ENCODE results near the gene MAN2C1. TPM values are rescaled to one million over a fixed set of nuclear protein-coding genes. Genes with fewer than 3 reads are reported as not detected.
"Not testable (repeated sequence)": the region's sequence is repeated elsewhere in the genome, so short reads cannot be mapped to it uniquely, and the experiment has no call there.

MAN2C1 gene
- total RNA-seq, 2 experiments from 2014 or later, result 519 to 546 TPM

- POLR2A ChIA-PET, result no interaction called here
- Mint-ChIP-seq H3K27ac (no peak overlapping the region), H3K9me3 (no peaks in the 10 kb centered on the region), H3K4me3 (no peak overlapping the region), H3K27me3 (no peaks in the 10 kb centered on the region), H3K4me1 (ENCODE audit: low read depth) (no peaks in the 10 kb centered on the region), H3K36me3 (ENCODE audit: low read depth) (no peaks in the 10 kb centered on the region)
- no peaks in the 10 kb centered on the region for H3K9me3 ChIP-seq (ENCODE audit: control insufficient read depth in 1 of 2, insufficient read depth in 1 of 2, low read length in 2 of 2)
- intact Hi-C loops (cut with DNase I, micrococcal nuclease), result no loop called here
- H3K4me1 ChIP-seq (ENCODE audit: insufficient read depth, low read length), result no peaks in the 10 kb centered on the region
- TF ChIP-seq, protein P1, sequence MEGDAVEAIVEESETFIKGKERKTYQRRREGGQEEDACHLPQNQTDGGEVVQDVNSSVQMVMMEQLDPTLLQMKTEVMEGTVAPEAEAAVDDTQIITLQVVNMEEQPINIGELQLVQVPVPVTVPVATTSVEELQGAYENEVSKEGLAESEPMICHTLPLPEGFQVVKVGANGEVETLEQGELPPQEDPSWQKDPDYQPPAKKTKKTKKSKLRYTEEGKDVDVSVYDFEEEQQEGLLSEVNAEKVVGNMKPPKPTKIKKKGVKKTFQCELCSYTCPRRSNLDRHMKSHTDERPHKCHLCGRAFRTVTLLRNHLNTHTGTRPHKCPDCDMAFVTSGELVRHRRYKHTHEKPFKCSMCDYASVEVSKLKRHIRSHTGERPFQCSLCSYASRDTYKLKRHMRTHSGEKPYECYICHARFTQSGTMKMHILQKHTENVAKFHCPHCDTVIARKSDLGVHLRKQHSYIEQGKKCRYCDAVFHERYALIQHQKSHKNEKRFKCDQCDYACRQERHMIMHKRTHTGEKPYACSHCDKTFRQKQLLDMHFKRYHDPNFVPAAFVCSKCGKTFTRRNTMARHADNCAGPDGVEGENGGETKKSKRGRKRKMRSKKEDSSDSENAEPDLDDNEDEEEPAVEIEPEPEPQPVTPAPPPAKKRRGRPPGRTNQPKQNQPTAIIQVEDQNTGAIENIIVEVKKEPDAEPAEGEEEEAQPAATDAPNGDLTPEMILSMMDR (IDR thresholded peaks at IDR 0.05), result no peak
- ATAC-seq (ENCODE audit: poor library complexity), result no peak
- CTCF ChIA-PET, result interaction anchor here (0.6 kb wide), 1 partner anchor 1838 kb away, joined by 3 read pairs; no protein-coding TSS in a partner anchor
- no peak for DNase-seq
- no peaks in the 10 kb centered on the region for H3K27me3 ChIP-seq (ENCODE audit: control insufficient read depth in 1 of 2, insufficient read depth in 2 of 2, low read length in 2 of 2)
- H3K27ac ChIP-seq (ENCODE audit: low read depth in 1 of 2, low read length in 2 of 2), result no peak overlapping the region
- no peak overlapping the region for H3K4me3 ChIP-seq (ENCODE audit: low read length)
- no peaks in the 10 kb centered on the region for H3K36me3 ChIP-seq (ENCODE audit: insufficient read depth, low read length)
These were observed 41.4 kb downstream of the MAN2C1 start for GRCh38 chr15:75327005-75327404.

- TF ChIP-seq, protein P1 (IDR thresholded peaks at IDR 0.05), result no peak
- no peaks in the 10 kb centered on the region for H3K9me3 Mint-ChIP-seq
- DNase-seq (no peak), ATAC-seq (ENCODE audit: poor library complexity) (no peak)
- no peak overlapping the region for H3K27ac ChIP-seq (ENCODE audit: low read depth in 1 of 2, low read length in 2 of 2)
- H3K4me1 Mint-ChIP-seq (ENCODE audit: low read depth), result no peaks in the 10 kb centered on the region
- H3K36me3 Mint-ChIP-seq (ENCODE audit: low read depth), result no peaks in the 10 kb centered on the region
- ChIA-PET CTCF (no interaction called here), POLR2A (no interaction called here)
- no peaks in the 10 kb centered on the region for H3K9me3 ChIP-seq (ENCODE audit: control insufficient read depth in 1 of 2, insufficient read depth in 1 of 2, low read length in 2 of 2)
- no peak overlapping the region for H3K27ac Mint-ChIP-seq
- no peak overlapping the region for H3K4me3 ChIP-seq (ENCODE audit: low read length)
- H3K27me3 Mint-ChIP-seq, result no peaks in the 10 kb centered on the region
- H3K4me3 Mint-ChIP-seq, result no peak overlapping the region
- H3K36me3 ChIP-seq (ENCODE audit: insufficient read depth, low read length), result no peaks in the 10 kb centered on the region
- intact Hi-C loops (cut with DNase I, micrococcal nuclease), result no loop called here
- no peaks in the 10 kb centered on the region for H3K27me3 ChIP-seq (ENCODE audit: control insufficient read depth in 1 of 2, insufficient read depth in 2 of 2, low read length in 2 of 2)
- H3K4me1 ChIP-seq (ENCODE audit: insufficient read depth, low read length), result no peaks in the 10 kb centered on the region
These were observed 42.5 kb downstream of the MAN2C1 start for GRCh38 chr15:75325922-75326321.

DNA sequence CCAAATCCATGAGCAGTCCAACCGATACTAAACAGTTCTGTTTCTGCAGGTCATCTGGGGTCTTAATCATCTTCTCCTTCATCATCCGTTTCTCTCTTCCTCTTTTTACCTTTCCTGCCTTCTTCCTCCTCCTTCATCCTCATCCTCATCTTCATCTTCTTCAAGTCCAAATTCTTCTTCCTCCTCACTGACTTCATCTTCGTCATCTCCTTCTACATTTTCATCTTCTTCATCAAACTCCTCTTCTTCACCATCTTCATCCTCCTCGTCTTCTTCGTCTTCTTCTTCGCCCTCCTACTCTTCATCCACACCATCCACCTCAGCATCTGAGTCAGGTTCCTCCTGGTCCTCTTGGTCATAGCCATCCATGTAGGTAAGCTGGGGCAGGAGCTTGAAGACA lies 46.7 kb downstream of the MAN2C1 start:
- H3K27ac Mint-ChIP-seq, result no peak overlapping the region
- Histone ChIP-seq H3K9me3 (ENCODE audit: control insufficient read depth in 1 of 2, insufficient read depth in 1 of 2, low read length in 2 of 2) (no peaks in the 10 kb centered on the region), H3K36me3 (ENCODE audit: insufficient read depth, low read length) (no peaks in the 10 kb centered on the region), H3K27ac (ENCODE audit: low read depth in 1 of 2, low read length in 2 of 2) (no peak overlapping the region), H3K4me3 (ENCODE audit: low read length) (no peak overlapping the region), H3K4me1 (ENCODE audit: insufficient read depth, low read length) (no peaks in the 10 kb centered on the region), H3K27me3 (ENCODE audit: control insufficient read depth in 1 of 2, insufficient read depth in 2 of 2, low read length in 2 of 2) (no peaks in the 10 kb centered on the region)
- no peak for ATAC-seq (ENCODE audit: poor library complexity)
- ChIA-PET POLR2A (no interaction called here), CTCF (no interaction called here)
- H3K36me3 Mint-ChIP-seq (ENCODE audit: low read depth), result no peaks in the 10 kb centered on the region
- TF ChIP-seq, protein P1 (IDR thresholded peaks at IDR 0.05), result no peak
- H3K9me3 Mint-ChIP-seq, result no peaks in the 10 kb centered on the region
- intact Hi-C loops (cut with DNase I, micrococcal nuclease), result loop anchor here in 1 of 2 experiments (5.0 kb wide), 1 partner anchor 79 kb away; no protein-coding TSS in a partner anchor
- H3K4me3 Mint-ChIP-seq, result no peak overlapping the region
- no peaks in the 10 kb centered on the region for H3K27me3 Mint-ChIP-seq
- no peaks in the 10 kb centered on the region for H3K4me1 Mint-ChIP-seq (ENCODE audit: low read depth)
- no peak for DNase-seq

DNA sequence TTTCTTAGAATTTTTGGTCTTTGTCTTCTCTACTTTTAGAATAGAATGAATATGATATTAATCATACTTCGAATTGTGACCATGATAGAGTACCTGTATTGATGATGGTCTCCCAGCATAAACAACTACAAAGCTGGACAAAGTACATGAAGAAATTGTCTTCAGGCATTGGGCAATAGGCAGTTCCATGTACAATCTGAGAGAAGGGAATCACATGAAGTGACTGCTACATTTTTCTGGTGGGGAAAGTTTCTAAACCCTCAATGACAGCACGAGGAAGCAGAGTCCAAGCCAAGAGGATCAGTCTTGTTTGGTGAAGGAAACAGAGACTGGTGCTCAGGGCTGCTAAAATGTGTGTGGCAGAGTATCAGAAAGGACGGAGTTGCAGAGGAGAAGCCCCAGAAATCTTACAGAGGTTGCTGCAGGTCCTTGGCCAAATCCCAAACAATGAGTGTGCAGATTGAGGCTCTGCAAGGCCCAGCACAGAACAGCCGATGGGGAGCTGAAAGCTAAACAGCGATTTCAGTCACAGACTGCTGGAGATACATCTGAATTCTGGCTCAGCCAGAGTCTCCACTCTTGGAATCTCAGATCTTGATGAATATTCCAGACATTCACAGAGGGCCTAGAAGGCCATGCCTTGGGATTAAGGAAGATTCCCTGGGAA lies 49.0 kb downstream of the MAN2C1 start:
- H3K36me3 ChIP-seq (ENCODE audit: insufficient read depth, low read length); intact Hi-C loops (cut with DNase I, micrococcal nuclease); H3K27me3 ChIP-seq (ENCODE audit: control insufficient read depth in 1 of 2, insufficient read depth in 2 of 2, low read length in 2 of 2); H3K4me1 Mint-ChIP-seq (ENCODE audit: low read depth); H3K9me3 ChIP-seq (ENCODE audit: control insufficient read depth in 1 of 2, insufficient read depth in 1 of 2, low read length in 2 of 2); H3K27ac ChIP-seq (ENCODE audit: low read depth in 1 of 2, low read length in 2 of 2); H3K4me1 ChIP-seq (ENCODE audit: insufficient read depth, low read length); H3K27me3 Mint-ChIP-seq; CTCF ChIA-PET; ATAC-seq (ENCODE audit: poor library complexity); DNase-seq; H3K4me3 Mint-ChIP-seq; POLR2A ChIA-PET; H3K36me3 Mint-ChIP-seq (ENCODE audit: low read depth); H3K4me3 ChIP-seq (ENCODE audit: low read length); H3K27ac Mint-ChIP-seq; H3K9me3 Mint-ChIP-seq: not testable (repeated sequence)
